HK-2 (cell line): Measurements from ENCODE around the gene RUFY4.

ENCODE experiments used
- DNase-seq: peaks from one replicate; pipeline ENCODE4 v3.0.0-alpha.2; 2018; ENCODE audit not compliant: unreplicated experiment

The RUFY4 gene

GRCh38 chr2:218063486-218063885 is 5.6 kb upstream of the RUFY4 start:
- no peak for DNase-seq

DNA sequence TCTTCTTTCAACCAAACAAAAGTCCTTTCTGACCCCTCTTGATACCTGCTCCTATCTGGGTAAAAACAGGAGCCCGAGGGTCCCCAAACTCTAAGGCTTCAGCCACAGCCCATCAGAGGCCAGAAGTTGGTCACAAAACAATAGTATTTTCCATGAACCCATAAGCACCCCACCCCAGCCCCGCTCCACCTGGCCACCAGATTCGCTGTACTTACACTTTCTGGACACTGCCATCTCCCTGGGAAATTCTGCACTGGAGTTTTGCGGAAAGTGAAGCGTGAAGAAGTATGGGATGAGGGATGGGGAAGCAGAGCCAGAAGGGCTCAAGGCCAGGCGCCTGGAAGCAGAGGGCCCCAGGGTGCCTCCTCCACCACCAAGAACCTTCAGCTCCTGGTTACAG is 5.2 kb upstream of the RUFY4 start:
- DNase-seq, result no peak

GRCh38 chr2:218065239-218066006 is 3.6 kb upstream of the RUFY4 start:
- no peak for DNase-seq

GRCh38 chr2:218066926-218067515 is 2.0 kb upstream of the RUFY4 start:
- DNase-seq, result no peak

GRCh38 chr2:218067523-218067922 is 1.5 kb upstream of the RUFY4 start:
- DNase-seq, result no peak

GRCh38 chr2:218069606-218070300 is 700 bp downstream of the RUFY4 start:
- DNase-seq, result no peak

DNA sequence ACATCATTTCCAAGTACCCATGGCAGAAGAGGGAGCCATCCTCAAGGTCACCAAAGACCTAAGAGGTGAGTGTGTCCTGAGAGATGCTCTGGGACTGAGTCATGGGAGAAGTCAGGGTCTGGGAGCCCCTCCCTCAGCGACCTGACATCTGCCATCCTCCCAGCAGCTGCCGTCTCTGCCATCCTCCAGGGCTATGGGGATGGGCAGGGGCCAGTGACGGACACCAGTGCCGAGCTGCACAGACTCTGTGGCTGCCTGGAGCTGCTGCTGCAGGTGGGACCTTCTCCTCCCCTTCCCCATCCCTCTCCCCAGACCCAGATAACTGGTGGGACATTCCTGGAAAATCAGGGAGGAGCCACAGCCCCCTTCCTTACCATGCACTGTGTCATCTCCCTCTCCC is 1.5 kb downstream of the RUFY4 start:
- no peak for DNase-seq

DNA sequence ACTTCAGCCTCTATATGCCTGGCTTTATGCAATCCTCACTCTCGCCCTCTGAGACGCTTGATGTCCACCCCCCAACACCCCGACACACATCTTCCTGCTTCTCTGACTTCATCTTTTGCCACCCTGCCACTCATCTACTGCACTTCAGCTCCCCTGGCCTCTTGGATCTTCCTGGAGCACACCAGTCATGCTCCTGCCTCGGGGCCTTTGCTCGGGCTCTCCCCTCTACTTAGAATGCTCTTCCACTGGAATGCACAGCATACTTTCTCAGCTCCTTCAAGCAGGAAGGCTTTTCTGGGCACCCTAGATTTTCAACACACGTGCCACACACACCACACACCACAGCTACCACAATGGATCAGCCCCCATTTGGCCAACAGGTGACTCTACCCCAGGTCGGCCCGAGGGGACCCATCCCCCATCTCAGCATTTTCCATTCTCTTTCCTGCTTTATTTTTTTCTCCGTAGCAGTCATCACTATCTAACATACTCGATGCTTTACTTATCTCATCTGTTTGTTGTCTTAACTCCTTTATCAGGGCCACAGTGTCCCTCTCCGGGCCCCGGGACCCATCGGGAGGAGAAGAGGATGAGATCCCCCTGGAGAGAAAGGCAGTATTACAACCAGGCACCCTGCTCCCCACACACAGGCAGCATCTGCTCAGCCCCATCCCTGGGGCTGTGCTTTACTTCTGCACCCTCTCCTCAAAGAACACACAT is 2.3 kb downstream of the RUFY4 start:
- DNase-seq, result no peak

GRCh38 chr2:218072002-218072401 is 2.9 kb downstream of the RUFY4 start:
- no peak for DNase-seq

DNA sequence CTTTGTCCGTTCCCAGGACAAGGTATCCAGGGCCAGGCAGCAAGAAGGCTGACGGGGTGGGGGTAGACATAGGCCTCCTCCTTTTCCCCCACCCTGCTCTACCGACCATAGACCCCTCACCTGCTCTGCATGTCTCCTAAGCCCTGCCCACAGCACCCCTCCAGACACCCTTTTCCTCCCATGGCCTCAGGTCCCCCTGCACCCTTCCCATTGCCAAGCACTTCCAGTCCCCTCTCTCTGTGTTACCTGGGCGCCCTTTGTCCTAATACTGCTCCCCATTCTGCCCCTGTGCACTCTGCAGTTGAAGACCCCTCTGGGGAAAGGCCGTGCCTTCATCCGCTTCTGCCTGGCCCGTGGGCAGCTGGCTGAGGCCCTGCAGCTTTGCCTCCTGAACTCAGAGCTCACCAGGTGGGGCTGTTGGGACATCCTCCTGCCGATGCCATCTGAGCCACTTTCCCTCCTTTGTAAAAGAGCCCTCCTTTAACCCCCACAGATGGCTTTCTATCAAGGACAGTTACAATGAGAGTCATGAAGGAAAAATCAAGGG is 3.5 kb downstream of the RUFY4 start:
- DNase-seq, result no peak

GRCh38 chr2:218073185-218073584 is 4.1 kb downstream of the RUFY4 start:
- DNase-seq, result no peak

GRCh38 chr2:218074031-218074430 is 5.0 kb downstream of the RUFY4 start:
- peak; percentile 12 for DNase-seq

- no peak for DNase-seq
Observed at GRCh38 chr2:218075975-218076811, 7.1 kb downstream of the RUFY4 start.

DNA sequence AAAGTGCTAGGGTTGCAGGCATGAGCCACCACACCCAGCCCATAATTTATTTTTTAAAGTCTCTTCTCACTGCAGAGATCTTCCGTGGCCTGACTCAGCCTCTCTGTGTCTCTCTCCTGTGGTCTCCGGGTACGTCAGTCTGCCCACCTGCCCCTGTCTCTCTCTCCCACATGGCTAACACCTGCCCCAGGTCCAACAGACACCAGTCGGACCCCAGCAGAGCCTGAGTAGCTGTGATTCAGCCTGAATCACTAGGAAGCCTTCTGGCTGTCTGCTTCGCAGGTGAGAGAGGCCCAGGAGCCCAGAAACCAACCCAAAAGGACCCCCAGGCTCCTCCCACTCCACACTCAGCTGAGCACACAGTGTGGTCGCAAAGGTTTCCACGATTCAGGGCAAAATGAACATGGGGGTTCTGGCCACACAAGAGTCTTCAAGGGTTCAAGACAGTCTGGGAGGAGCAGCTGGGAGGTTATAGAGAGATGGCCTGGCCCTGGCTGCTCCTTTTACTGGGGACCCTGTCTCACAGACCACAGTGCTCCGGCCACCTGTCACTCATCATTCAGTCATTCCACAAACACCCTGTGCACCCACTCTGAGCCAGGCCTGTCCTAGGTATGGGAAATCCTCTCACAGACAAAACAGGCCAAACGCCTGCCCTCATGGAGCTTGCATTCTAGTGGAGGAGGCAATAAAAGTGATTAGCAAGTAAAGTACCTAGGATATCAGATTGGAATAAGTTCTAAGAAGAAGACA is 8.6 kb downstream of the RUFY4 start:
- DNase-seq, result no peak

- no peak for DNase-seq
Observed at GRCh38 chr2:218079943-218080913, 11.2 kb downstream of the RUFY4 start.

DNA sequence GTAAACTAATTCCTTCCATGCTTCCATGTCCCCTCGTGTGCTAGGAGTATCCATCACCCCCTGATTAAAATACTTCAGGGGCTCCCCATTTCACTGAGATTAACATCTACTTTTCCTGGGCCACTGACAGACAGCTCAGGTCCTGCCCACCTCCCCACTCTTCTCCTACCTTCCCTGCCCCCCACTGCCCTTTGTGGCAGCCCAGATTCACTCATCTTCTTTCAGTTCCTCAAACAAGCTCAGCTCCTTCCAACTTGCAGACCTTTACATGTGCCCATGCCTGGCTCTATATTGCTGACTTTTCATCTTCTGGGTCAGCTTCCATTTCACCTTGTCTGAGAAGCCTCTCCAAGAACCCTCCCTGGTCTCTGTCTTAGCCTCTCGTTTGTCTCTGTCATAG is 12.0 kb downstream of the RUFY4 start:
- no peak for DNase-seq

- no peak for DNase-seq
Observed at GRCh38 chr2:218081695-218082094, 12.6 kb downstream of the RUFY4 start.

DNA sequence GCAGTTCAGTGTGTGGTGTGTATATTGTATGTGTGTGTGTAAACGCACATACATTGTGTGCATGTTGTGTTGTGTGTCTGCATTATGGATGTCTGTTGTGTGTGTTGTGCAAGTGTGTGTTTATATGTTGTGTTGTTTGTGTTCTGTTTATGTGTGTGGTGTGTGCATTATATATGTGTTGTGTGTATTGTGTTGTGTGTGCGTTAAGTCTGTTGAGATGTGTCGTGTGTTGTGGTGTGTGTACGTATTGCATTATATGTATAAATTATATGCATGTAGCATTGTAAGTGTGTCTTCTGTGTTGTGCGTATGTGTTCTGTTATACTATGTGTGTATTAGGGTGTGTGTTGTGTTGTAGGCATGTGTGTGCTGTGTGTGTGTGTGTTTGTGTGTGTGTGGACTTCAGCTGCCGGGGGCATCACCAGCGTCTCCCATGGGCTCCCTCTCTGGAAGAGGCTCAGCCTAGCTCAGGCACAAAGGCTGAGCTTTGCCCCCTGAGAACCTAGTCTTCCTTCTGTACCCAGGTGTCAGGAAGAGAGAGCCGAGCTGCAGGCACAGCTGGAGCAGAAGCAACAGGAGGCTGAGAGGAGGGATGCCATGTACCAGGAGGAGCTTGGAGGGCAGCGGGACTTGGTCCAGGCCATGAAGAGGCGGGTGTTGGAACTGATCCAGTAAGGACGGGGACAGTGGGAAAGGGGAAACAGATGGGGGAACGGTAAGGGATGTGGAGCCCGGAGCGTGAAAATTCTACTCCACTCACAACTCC is 13.7 kb downstream of the RUFY4 start:
- DNase-seq, result no peak

- DNase-seq, result no peak
Observed at GRCh38 chr2:218083352-218083676, 14.3 kb downstream of the RUFY4 start.
